ENCODE results near the gene COL27A1.
A peak's percentile ranks its signal among the peaks of the same experiment; 100 is the strongest.

The COL27A1 gene

DNA sequence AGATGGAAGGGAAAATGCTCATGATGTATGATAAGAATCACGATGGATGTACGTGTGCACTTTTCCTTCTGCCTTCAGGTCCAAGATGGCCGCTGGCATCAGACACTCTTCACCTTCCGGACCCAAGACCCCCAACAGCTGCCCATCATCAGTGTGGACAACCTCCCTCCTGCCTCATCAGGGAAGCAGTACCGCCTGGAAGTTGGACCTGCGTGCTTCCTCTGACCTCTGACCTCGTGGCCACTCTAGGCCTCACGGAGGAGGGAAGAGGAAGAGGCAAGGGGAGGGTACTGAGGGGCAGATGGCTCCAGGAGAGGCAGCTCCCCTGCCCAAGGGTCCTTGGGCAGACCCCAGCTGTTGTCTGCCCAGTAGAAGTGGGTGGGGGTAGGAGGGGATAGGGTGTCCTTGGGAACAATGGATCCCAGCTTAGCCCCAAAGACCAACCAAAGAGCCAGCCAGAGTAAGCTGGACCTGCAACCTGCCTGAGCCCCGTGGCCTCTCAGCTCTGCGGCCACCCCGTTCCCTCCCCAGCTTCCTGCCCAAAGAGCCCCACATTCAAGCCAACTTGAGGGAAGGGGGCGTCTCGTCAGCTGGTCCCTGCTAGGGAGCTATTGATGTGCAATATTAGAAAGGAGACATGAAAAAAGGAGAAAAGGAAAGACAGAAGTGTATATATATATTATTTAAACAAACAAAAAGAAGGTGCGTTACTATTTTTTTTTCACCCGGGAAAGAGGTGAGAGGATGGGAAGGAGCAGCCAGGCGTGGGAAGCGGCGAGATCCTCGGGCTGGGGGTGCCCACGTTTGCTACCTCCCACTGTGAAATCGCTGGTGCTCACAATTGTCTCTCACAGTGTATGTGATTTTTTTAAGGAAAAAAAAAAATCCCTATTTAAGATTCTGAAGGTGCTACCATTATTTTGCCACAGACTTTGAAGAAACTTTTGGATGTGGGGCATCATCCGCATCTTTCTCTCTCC, 155.4 kb downstream of the COL27A1 start:
- DNase-seq (ENCODE audit: low read depth): no peak
- H3K4me3 ChIP-seq (ENCODE audit: low read length): no peak overlapping the region
- TF ChIP-seq, protein P1, sequence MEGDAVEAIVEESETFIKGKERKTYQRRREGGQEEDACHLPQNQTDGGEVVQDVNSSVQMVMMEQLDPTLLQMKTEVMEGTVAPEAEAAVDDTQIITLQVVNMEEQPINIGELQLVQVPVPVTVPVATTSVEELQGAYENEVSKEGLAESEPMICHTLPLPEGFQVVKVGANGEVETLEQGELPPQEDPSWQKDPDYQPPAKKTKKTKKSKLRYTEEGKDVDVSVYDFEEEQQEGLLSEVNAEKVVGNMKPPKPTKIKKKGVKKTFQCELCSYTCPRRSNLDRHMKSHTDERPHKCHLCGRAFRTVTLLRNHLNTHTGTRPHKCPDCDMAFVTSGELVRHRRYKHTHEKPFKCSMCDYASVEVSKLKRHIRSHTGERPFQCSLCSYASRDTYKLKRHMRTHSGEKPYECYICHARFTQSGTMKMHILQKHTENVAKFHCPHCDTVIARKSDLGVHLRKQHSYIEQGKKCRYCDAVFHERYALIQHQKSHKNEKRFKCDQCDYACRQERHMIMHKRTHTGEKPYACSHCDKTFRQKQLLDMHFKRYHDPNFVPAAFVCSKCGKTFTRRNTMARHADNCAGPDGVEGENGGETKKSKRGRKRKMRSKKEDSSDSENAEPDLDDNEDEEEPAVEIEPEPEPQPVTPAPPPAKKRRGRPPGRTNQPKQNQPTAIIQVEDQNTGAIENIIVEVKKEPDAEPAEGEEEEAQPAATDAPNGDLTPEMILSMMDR (IDR thresholded peaks at IDR 0.05; ENCODE audit: insufficient read depth, low read depth, low read length, missing control alignments): no peak

DNA sequence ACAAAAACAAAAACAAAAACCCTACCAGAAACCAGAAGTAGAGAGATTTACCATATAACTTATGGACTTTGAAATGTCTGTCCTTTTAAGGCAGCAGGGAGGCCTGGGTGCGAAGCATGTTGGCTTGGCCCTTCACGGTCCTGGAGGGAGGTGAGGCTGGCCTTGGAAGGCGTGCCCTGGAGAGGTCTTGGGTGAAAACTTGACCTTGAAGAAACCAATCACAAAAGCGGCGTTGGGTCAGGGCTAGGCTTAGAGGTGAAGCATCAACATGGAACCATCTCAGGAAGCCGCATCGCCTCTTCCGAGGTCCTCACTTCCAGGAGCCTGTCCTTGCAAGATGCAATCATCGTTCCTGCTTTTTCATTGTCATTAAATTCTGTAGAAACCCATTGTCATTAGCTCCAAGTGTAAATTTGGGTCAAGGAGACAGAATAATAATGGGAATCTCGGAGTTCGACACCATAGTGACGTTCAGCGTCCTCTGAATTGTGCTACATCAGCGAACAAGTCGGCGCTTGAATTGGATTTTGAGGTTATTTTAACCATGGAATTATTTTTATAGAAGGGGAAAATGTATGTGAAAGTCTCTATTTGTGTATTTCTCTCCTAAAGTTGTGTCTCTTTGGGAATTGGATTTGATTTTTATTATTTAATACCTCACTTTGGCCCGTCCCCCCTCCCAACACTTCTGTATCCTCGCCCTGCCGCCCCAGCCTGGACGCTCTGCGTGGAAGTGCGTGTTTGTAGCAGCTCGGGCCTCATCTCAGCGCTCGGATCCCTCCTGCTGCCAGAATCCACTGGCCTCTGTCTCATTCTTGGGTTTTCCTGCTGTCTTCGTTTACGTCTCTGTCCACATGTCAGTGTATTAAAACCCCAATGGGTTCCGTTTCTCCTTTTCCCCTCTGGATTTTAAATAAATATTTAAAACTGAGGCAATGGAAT, 156.5 kb downstream of the COL27A1 start:
- DNase-seq (ENCODE audit: low read depth): no peak
- TF ChIP-seq, protein P1 (IDR thresholded peaks at IDR 0.05; ENCODE audit: insufficient read depth, low read depth, low read length, missing control alignments): no peak
- H3K4me3 ChIP-seq (ENCODE audit: low read length): no peak overlapping the region

DNA sequence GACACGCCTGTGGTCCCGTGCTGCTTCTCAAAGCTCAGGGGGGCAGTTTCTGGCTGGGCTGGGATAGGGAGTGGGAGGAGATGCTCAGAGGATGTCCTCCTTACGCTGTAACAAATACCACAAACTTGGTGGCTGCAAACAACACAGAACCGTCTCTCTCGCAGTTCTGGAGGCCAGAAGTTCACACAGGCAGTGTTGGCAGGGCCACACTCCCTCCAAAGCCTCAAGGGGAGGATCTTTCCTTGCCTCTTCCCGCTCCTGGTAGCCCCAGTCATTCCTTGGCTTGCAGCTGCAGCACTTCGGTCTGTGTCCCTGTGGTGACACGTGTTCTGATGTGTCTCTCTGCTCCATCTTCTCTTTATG, 157.2 kb downstream of the COL27A1 start:
- H3K4me3 ChIP-seq (ENCODE audit: low read length): no peak overlapping the region
- DNase-seq (ENCODE audit: low read depth): no peak
- TF ChIP-seq, protein P1 (IDR thresholded peaks at IDR 0.05; ENCODE audit: insufficient read depth, low read depth, low read length, missing control alignments): no peak

DNA sequence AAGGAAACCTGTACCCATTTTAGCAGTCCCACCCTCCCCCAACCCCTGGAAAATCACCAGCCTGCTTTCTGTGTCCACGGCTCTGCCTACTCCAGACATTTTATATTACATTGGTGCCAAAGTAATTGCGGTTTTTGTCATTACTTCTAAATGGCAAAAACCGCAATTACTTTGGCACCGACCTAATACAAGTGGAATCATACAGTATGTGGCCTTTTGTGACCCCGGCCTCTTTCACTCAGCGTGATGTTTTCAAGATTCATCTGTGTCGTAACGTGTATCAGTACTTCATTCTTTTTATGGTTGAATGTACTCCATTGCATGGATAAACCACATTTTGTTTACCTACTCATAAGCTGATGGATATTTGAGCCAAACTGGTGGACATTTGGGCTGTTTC, 157.8 kb downstream of the COL27A1 start:
- no peak overlapping the region for H3K4me3 ChIP-seq (ENCODE audit: low read length)
- no peak for DNase-seq (ENCODE audit: low read depth)
- TF ChIP-seq, protein P1 (IDR thresholded peaks at IDR 0.05; ENCODE audit: insufficient read depth, low read depth, low read length, missing control alignments): no peak

DNA sequence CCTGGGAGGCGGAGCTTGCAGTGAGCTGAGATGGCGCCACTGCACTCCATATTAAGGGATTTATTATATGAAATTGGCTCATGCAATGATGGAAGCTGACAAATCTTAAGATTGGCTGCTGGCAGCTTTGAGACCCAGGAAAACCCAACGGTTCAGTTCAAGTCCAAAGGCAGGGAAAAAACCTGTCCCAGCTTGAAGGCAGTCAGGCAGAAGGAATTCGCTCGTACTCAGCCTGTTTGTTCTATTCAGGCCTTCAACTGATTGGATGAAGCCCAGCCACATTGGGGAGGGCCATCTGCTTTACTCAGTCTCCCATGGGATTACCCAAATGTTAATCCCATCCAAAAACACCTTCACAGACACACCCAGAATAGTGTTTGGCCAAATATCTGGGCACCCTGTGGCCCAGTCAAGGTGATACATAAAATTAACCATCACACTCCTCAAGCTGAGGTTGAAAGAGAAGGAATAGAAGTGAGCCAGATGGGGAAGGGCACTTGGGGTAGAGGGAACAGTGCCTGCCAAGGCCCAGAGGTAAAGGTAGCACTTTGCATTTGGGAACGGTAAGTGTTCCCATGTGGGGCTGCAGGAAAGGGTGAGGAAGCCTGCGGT, 159.0 kb downstream of the COL27A1 start:
- H3K4me3 ChIP-seq (ENCODE audit: low read length): no peak overlapping the region
- DNase-seq (ENCODE audit: low read depth): peak; percentile 68
- TF ChIP-seq, protein P1 (IDR thresholded peaks at IDR 0.05; ENCODE audit: insufficient read depth, low read depth, low read length, missing control alignments): no peak

DNA sequence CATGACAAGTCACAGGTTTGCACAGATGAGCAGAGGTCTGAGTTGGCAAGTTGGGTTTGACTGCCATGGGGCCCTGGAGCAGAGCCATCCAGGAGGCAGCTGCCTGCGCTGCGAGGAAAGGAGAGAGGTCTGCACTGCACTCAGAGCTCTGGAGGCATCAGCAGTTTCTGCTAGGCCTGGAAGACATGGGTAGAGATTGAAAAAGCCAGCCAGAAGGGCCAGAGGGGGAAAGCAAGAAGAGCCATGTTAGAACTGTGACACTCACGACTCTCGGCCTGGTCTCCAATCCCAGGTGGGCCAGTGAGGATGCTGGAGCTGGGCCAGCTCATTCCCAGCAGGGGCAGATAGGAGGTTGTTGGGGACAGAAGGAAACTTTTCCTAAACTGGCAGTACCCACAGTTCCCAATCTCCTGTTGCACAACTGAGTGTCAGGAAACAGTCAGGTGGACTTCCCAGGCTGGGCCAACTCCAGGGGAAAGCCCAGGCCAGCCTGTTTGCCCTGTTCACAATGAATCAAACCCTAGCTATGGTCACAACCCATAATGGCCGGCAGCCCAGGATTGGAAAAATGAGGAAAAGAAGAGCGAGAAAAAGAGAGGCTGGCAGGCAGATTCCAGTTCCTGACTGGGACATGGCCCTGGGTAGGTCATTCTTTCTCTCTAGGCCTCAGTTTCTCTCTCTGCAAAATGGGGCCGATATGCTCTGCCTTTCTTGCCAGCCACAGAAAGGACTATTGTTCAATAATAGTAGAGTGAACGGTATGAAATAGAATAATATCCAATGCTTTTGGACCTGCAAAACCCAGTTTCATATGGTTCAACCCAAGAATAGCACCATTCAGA, 159.8 kb downstream of the COL27A1 start:
- DNase-seq (ENCODE audit: low read depth): peak; percentile 49
- TF ChIP-seq, protein P1 (IDR thresholded peaks at IDR 0.05; ENCODE audit: insufficient read depth, low read depth, low read length, missing control alignments): no peak
- H3K4me3 ChIP-seq (ENCODE audit: low read length): no peak overlapping the region

Data from epithelial cell of esophagus (primary cell).